ENCODE data around the gene COPG2.

GRCh38 chr7:130615583-130615982 lies 53.0 kb downstream of the COPG2 start:
- TF ChIP-seq POLR2A (IDR thresholded peaks at IDR 0.05) (no peak), CTCF (IDR thresholded peaks at IDR 0.05) (no peak)
